Neuronal stem cell (in vitro differentiated cells): ENCODE measurements around the gene COL6A3.
A peak's percentile ranks its signal among the peaks of the same experiment; 100 is the strongest.

ENCODE experiments used
- DNase-seq: peaks from one replicate; pipeline ENCODE4 v3.0.0-alpha.2; 2013; ENCODE audit warnings: low spot score
- H2AFZ ChIP-seq: one replicate; pipeline ENCODE4 v1.6.1; 2013; ENCODE audit warnings: mild to moderate bottlenecking, low read length, inconsistent platforms
- H2AK5ac ChIP-seq: 2 replicates; pipeline ENCODE4 v1.6.1; 2013; ENCODE audit warnings: low read depth, mild to moderate bottlenecking, inconsistent platforms, low read length, moderate library complexity, mixed read lengths
- H2BK120ac ChIP-seq: 2 replicates; pipeline ENCODE4 v1.6.1; 2013; ENCODE audit warnings: low read depth, mild to moderate bottlenecking, inconsistent platforms, low read length, moderate library complexity, mixed read lengths
- H2BK12ac ChIP-seq: one replicate; pipeline ENCODE4 v1.6.1; 2013; ENCODE audit warnings: low read length, inconsistent platforms
- H2BK15ac ChIP-seq: 2 replicates; pipeline ENCODE4 v1.6.1; 2013; ENCODE audit warnings: mild to moderate bottlenecking, low read length, inconsistent platforms, mixed read lengths
- H2BK5ac ChIP-seq: one replicate; pipeline ENCODE4 v1.6.1; 2013; ENCODE audit warnings: inconsistent platforms, mild to moderate bottlenecking, low read length, moderate library complexity
- H3K14ac ChIP-seq: one replicate; pipeline ENCODE4 v1.6.1; 2013; ENCODE audit warnings: low read length, inconsistent platforms
- H3K18ac ChIP-seq: 2 replicates; pipeline ENCODE4 v1.6.1; 2013; ENCODE audit warnings: low read length, inconsistent platforms
- H3K23ac ChIP-seq: 2 replicates; pipeline ENCODE4 v1.6.1; 2013; ENCODE audit warnings: low read depth, mild to moderate bottlenecking, mixed read lengths, low read length, inconsistent platforms; ENCODE audit not compliant: poor library complexity
- H3K27ac ChIP-seq: replicated peaks from 3 replicates; pipeline ENCODE4 v1.5.1; 2013; ENCODE audit warnings: low read length, inconsistent platforms
- H3K27me3 ChIP-seq, 3 experiments: 2 replicates each; pipeline ENCODE4 v1.6.1; 2013; ENCODE audit warnings: low read length in 3 of 3, mild to moderate bottlenecking in 2 of 3, inconsistent platforms in 1 of 3, low read depth in 1 of 3, mixed read lengths in 1 of 3, moderate library complexity in 1 of 3; ENCODE audit not compliant: control insufficient read depth in 3 of 3, insufficient read depth in 3 of 3
- H3K36me3 ChIP-seq, 2 donors: replicated peaks in 1 of 2; 2 replicates each; pipeline ENCODE4 v1.6.1; 2013; ENCODE audit warnings: low read length in 2 of 2; ENCODE audit not compliant: control insufficient read depth in 2 of 2, insufficient read depth in 2 of 2
- H3K4ac ChIP-seq: 2 replicates; pipeline ENCODE4 v1.6.1; 2013; ENCODE audit warnings: inconsistent platforms, mild to moderate bottlenecking, low read length, moderate library complexity
- H3K4me1 ChIP-seq, 2 donors: 1 replicate in 1 of 2; 2 replicates in 1 of 2; pipeline ENCODE4 v1.6.1; 2013; ENCODE audit warnings: low read length in 2 of 2, low read depth in 1 of 2; ENCODE audit not compliant: control insufficient read depth in 2 of 2, insufficient read depth in 1 of 2
- H3K4me2 ChIP-seq: one replicate; pipeline ENCODE4 v1.6.1; 2013; ENCODE audit warnings: mild to moderate bottlenecking, low read length, inconsistent platforms; ENCODE audit not compliant: insufficient read depth, poor library complexity, severe bottlenecking
- H3K4me3 ChIP-seq, 2 donors: 2 replicates each; pipeline ENCODE4 v1.5.1; 2013; ENCODE audit warnings: low read length in 2 of 2, mild to moderate bottlenecking in 2 of 2, inconsistent platforms in 1 of 2, moderate library complexity in 1 of 2
- H3K79me1 ChIP-seq: one replicate; pipeline ENCODE4 v1.6.1; 2013; ENCODE audit warnings: low read depth, mild to moderate bottlenecking, inconsistent platforms, low read length, moderate library complexity
- H3K9ac ChIP-seq: one replicate; pipeline ENCODE4 v1.6.1; 2013; ENCODE audit warnings: mild to moderate bottlenecking, low read depth, low read length, inconsistent platforms; ENCODE audit not compliant: poor library complexity
- H3K9me3 ChIP-seq, 2 donors: replicated peaks in 1 of 2; 2 replicates each; pipeline versions ENCODE3 to v1.6.1; 2013; ENCODE audit warnings: low read length in 2 of 2, mild to moderate bottlenecking in 2 of 2, inconsistent platforms in 1 of 2, low read depth in 1 of 2, mixed read lengths in 1 of 2, moderate library complexity in 1 of 2; ENCODE audit not compliant: control insufficient read depth in 2 of 2, insufficient read depth in 1 of 2
- H4K8ac ChIP-seq: one replicate; pipeline ENCODE4 v1.6.1; 2013; ENCODE audit warnings: low read depth, mild to moderate bottlenecking, inconsistent platforms, low read length, moderate library complexity
- H4K91ac ChIP-seq: one replicate; pipeline ENCODE4 v1.6.1; 2013; ENCODE audit warnings: low read length, low read depth, mild to moderate bottlenecking, inconsistent platforms; ENCODE audit not compliant: poor library complexity
- WGBS, 2 donors: extraction: QIAGEN DNeasy Blood & Tissue Kit; methylation state at CpG; one replicate each; pipeline ENCODE4 v1.1.7; 2013; ENCODE audit warnings: missing lambda C conversion rate in 2 of 2, mixed read lengths in 1 of 2; ENCODE audit not compliant: insufficient read length in 2 of 2, insufficient replicate concordance in 1 of 2; ENCODE audit errors: extremely low coverage in 2 of 2; 5-methylcytosine and 5-hydroxymethylcytosine counted together

The COL6A3 gene

DNA sequence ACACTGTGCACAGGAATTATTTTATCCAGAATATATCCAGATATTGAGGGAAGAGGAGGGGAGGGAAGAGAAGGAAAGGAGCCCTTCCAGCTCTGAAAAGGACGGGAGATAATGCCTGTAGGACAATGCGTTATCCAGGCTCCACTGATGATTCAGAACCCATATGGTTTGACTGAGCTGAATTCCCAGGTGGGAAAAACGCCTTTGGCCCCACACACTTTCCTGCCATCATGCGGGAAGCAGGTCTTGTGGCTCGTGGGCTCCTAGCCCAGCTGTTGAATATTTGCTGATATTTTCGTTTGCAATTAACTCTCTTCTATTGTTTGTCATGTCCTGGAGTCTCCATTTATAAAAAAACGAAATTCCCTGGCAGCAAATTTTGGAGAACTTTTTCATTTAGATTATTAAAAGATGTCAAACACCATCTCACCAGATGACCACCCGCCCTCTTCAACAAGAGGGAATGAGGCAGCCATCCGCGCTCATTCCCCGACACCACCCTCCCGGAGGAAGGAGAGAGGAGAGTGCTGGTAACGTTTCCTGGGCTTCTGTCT lies 8.9 kb downstream of the COL6A3 start:
- Histone ChIP-seq H3K36me3 (no peaks in the 10 kb centered on the region), H2BK12ac (no peak overlapping the region), H3K9ac (no peak overlapping the region), H4K8ac (no peak overlapping the region), H3K4ac (no peak overlapping the region), H3K4me3 (no peak overlapping the region), H3K14ac (no peak overlapping the region), H3K79me1 (no peaks in the 10 kb centered on the region), H3K23ac (no peak overlapping the region), H4K91ac (no peak overlapping the region), H3K27ac (no peak overlapping the region), H3K18ac (no peak overlapping the region), H2AK5ac (no peak overlapping the region), H2BK15ac (no peak overlapping the region), H2BK5ac (no peak overlapping the region), H2BK120ac (no peak overlapping the region), H3K4me2 (no peak overlapping the region), H3K4me1 (no peaks in the 10 kb centered on the region), H3K9me3 (no peaks in the 10 kb centered on the region), H3K27me3 (peaks cover 0 to 14% (median 0%) of the 10 kb centered on the region in 3 experiments), H2AFZ (no peak overlapping the region)
- no peak for DNase-seq
- WGBS, 2 donors = no CpG with 5 or more reads among the region's 13 CpGs

DNA sequence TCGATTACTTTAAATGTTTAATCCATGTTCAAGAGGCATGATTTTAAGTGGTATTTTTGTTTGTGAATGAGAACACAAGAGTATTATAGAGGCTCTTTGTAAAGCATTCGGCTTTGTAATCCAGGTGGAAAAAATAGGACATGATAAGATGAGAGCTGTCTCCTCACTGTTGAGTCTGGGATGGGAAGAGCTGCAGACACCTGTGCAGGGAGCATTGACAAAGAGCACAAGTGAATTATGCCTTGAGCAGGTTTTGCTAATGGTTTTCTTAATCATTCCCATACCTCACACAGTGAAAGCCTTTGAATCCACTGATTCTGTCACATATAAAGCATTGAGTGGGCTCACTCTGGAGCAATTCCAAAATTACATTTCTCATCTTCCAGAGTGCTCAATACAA lies 9.6 kb downstream of the COL6A3 start:
- Histone ChIP-seq H3K4ac (no peak overlapping the region), H3K27me3 (peaks cover 0 to 14% (median 0%) of the 10 kb centered on the region in 3 experiments), H4K8ac (no peak overlapping the region), H3K4me2 (no peak overlapping the region), H3K4me1 (no peaks in the 10 kb centered on the region), H2BK15ac (no peak overlapping the region), H3K9ac (no peak overlapping the region), H3K36me3 (no peaks in the 10 kb centered on the region), H2BK5ac (no peak overlapping the region), H3K23ac (no peak overlapping the region), H2BK120ac (no peak overlapping the region), H3K14ac (no peak overlapping the region), H3K79me1 (no peaks in the 10 kb centered on the region), H2AFZ (no peak overlapping the region), H3K27ac (no peak overlapping the region), H2AK5ac (no peak overlapping the region), H3K4me3 (no peak overlapping the region), H3K9me3 (no peaks in the 10 kb centered on the region), H4K91ac (no peak overlapping the region), H2BK12ac (no peak overlapping the region), H3K18ac (no peak overlapping the region)
- DNase-seq = no peak
- WGBS, 2 donors = no CpG with 5 or more reads among the region's 2 CpGs

DNA sequence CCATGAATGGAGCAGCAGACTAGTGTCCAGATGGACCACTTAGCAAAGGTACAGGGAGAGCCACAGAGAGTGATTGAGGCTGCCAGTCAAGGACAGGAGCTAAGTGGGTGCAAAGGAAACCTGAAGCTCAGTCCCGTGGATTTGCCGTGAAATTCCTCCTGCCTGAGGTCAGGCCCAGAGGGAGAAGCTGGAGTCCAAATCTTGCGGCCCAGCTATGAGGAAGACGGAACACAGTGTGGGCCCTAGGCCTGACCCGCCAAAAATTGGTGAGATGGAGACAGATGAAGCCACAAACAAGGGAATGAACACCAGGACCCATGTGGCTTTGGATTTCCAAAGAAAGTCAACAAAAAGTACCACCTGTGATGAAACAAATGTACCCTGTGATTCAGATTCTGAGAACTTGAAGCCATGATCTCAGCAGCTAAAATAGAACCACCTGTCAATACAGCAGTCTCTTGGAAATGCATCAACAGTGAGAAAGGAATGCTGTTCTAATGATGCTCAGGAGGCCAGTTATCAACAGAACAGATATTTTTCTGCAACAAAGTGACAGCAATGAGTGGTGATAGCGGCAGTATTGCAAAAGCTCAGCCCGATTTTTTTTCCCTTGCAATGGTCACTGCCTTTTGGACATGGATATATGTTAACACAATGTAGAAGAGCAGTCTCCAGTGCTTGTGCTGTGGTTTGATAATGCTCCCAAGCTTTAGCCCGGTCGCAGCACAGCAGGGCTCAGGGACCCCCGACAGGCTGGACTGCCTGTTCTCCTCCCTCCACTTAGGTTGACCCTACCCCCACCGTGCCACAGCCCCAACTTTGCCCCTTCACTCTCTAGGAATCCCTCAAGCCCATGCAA lies 10.7 kb downstream of the COL6A3 start:
- no peak for DNase-seq
- no peaks in the 10 kb centered on the region for H3K4me1 ChIP-seq
- H2BK12ac ChIP-seq = no peak overlapping the region
- no peaks in the 10 kb centered on the region for H3K9me3 ChIP-seq
- H4K8ac ChIP-seq = no peak overlapping the region
- H3K27ac ChIP-seq = no peak overlapping the region
- no peak overlapping the region for H3K14ac ChIP-seq
- no peak overlapping the region for H4K91ac ChIP-seq
- no peak overlapping the region for H2AFZ ChIP-seq
- no peak overlapping the region for H3K4me3 ChIP-seq
- no peaks in the 10 kb centered on the region for H3K36me3 ChIP-seq
- H2BK120ac ChIP-seq = no peak overlapping the region
- H3K23ac ChIP-seq = no peak overlapping the region
- no peak overlapping the region for H2BK15ac ChIP-seq
- no peak overlapping the region for H3K9ac ChIP-seq
- no peak overlapping the region for H3K4me2 ChIP-seq
- H2BK5ac ChIP-seq = no peak overlapping the region
- peak overlapping the region; percentile 12 for H3K18ac ChIP-seq
- H3K4ac ChIP-seq = no peak overlapping the region
- H3K79me1 ChIP-seq = no peaks in the 10 kb centered on the region
- WGBS, 2 donors = no CpG with 5 or more reads among the region's 11 CpGs
- H3K27me3 ChIP-seq = peaks cover 0 to 14% (median 0%) of the 10 kb centered on the region in 3 experiments
- H2AK5ac ChIP-seq = no peak overlapping the region

DNA sequence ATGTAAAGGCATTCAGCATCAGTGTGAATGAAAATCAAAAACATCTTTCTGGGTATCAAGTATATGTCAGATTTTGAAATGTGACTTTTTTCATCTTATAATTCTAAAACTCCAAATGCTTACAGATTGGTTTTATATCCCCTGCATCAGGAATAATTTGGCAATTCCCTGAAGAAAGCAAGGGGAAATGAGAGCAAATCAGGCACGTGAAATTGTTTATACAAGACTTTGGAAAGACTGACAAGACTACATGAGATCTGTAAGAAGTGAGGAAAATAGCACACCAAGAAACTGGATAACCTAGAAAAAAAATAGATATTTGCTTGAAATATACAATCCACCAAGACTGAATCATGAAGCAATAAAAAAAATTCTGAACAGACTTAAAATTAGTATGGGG lies 13.8 kb downstream of the COL6A3 start:
- Histone ChIP-seq H2BK5ac (no peak overlapping the region), H3K79me1 (no peaks in the 10 kb centered on the region), H3K9ac (no peak overlapping the region), H4K91ac (no peak overlapping the region), H3K4ac (no peak overlapping the region), H3K9me3 (no peaks in the 10 kb centered on the region), H3K4me2 (no peak overlapping the region), H3K14ac (no peak overlapping the region), H3K4me3 (no peak overlapping the region), H3K4me1 (no peaks in the 10 kb centered on the region), H3K18ac (no peak overlapping the region), H3K27me3 (peaks cover 0 to 14% (median 0%) of the 10 kb centered on the region in 3 experiments), H2BK15ac (no peak overlapping the region), H4K8ac (no peak overlapping the region), H2AK5ac (no peak overlapping the region), H3K23ac (no peak overlapping the region), H2BK120ac (no peak overlapping the region), H3K27ac (no peak overlapping the region), H2AFZ (no peak overlapping the region), H2BK12ac (no peak overlapping the region), H3K36me3 (no peaks in the 10 kb centered on the region)
- no CpG with 5 or more reads among the region's 1 CpG for WGBS, 2 donors
- no peak for DNase-seq
